ENCODE data around the gene SLAMF7. TPM values are rescaled to one million over a fixed set of nuclear protein-coding genes. Genes with fewer than 3 reads are reported as not detected.

Gene SLAMF7
- total RNA-seq, 1 donor from 2014 or later: 0.08 TPM

DNA sequence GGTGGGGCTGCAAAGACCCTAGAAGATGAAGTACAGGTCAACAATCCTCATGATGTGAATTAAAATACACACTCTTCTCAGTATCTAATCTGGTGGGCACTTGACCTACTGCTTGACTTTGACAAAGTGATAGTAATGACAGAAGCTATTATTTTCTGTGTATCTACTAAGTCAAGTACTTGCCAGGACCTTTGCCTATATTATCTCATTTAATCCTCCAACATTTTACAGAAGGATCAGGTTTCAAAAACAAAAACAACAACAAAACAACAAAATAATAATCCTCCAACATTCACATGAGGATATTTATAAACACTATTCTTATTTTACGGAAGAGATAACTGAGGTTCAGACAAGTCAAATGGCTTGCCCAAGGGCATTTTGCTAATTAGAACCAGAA is 23.0 kb upstream of the SLAMF7 start:
- H3K4me3 ChIP-seq (ENCODE audit: low read depth, low read length): no peak overlapping the region
- no peaks in the 10 kb centered on the region for H3K27me3 ChIP-seq (ENCODE audit: control insufficient read depth, insufficient read depth, low read length)
- no peaks in the 10 kb centered on the region for H3K36me3 ChIP-seq (ENCODE audit: control insufficient read depth, insufficient read depth, low read length)
- DNase-seq (ENCODE audit: low read depth): no peak
- TF ChIP-seq, protein P1, sequence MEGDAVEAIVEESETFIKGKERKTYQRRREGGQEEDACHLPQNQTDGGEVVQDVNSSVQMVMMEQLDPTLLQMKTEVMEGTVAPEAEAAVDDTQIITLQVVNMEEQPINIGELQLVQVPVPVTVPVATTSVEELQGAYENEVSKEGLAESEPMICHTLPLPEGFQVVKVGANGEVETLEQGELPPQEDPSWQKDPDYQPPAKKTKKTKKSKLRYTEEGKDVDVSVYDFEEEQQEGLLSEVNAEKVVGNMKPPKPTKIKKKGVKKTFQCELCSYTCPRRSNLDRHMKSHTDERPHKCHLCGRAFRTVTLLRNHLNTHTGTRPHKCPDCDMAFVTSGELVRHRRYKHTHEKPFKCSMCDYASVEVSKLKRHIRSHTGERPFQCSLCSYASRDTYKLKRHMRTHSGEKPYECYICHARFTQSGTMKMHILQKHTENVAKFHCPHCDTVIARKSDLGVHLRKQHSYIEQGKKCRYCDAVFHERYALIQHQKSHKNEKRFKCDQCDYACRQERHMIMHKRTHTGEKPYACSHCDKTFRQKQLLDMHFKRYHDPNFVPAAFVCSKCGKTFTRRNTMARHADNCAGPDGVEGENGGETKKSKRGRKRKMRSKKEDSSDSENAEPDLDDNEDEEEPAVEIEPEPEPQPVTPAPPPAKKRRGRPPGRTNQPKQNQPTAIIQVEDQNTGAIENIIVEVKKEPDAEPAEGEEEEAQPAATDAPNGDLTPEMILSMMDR (IDR thresholded peaks at IDR 0.05; ENCODE audit: insufficient read depth, low read length, poor library complexity, severe bottlenecking): no peak

DNA sequence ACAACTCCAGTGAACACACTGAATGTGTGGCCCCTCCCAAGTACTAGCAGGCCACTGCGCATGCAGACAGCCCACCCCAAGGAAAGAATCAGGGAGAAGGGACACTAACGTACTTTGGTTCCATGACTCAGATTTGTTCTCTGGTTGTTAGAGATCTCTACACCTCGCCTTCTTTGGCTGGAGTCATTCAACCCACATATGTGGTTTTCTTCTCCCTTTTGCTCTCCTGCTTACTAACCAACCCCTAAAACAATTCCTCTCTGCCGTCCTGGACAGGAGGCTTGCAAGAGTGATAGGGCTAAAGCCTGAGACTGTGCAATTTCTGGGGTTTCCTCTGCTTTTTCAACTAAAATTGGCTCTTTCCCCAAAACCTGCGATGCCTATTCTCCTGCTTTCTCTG is 21.7 kb upstream of the SLAMF7 start:
- TF ChIP-seq, protein P1 (IDR thresholded peaks at IDR 0.05; ENCODE audit: insufficient read depth, low read length, poor library complexity, severe bottlenecking): no peak
- Histone ChIP-seq H3K27me3 (ENCODE audit: control insufficient read depth, insufficient read depth, low read length) (no peaks in the 10 kb centered on the region), H3K4me3 (ENCODE audit: low read depth, low read length) (no peak overlapping the region), H3K36me3 (ENCODE audit: control insufficient read depth, insufficient read depth, low read length) (no peaks in the 10 kb centered on the region)
- no peak for DNase-seq (ENCODE audit: low read depth)

DNA sequence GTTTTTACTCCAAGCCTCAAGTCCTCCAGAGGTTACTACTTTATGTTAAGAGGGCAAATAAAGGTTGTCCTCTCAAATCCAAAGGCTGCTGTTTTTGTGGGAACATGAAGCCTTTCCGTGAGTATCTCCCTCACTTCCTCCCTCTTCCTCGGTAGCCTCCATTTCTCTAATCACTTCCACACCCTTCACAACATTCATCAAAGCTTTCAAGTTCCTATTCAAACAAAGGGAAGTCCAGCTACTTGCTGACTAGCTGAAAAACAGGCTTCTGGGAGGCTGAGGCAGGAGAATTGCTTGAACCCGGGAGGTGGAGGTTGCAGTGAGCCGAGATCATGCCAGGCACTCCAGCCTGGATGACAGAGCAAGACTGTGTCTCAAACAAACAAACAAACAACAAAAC is 20.8 kb upstream of the SLAMF7 start:
- no peak for DNase-seq (ENCODE audit: low read depth)
- TF ChIP-seq, protein P1 (IDR thresholded peaks at IDR 0.05; ENCODE audit: insufficient read depth, low read length, poor library complexity, severe bottlenecking): no peak
- H3K27me3 ChIP-seq (ENCODE audit: control insufficient read depth, insufficient read depth, low read length): no peaks in the 10 kb centered on the region
- no peaks in the 10 kb centered on the region for H3K36me3 ChIP-seq (ENCODE audit: control insufficient read depth, insufficient read depth, low read length)
- no peak overlapping the region for H3K4me3 ChIP-seq (ENCODE audit: low read depth, low read length)

DNA sequence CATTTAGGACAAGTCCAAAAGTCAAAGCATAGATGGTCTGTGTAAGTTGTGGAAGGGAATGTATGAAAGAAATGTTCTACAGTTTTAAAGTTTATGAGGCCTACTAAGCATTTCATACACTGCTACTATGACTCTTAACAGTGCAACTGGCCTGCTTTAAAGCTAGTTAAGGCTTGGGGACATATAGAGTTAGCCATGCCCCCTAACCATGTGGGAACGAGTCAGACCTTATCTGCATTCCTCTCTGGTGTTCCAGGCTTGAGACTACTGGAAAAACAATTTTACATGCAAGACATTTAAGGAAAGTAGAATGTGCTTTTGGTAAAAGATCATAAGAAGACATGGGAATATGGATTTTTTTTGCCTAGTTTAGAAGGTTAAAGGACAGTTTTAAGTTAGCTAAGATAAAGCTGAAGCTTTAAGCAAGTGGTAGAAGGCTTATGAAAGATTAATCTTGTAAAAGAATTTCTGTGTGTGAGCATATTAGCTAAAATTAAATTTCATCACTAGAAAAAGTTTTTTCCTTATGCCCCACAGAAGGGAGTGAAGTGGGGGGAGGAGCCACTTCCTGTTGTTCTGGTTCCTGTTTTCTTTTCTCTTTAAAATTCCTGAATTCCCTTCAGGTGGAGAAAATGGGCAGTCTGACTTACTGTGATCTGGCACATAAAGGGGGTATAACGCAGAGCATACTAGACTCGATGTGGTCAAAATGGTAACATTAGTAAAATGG is 18.5 kb upstream of the SLAMF7 start:
- Histone ChIP-seq H3K36me3 (ENCODE audit: control insufficient read depth, insufficient read depth, low read length) (no peaks in the 10 kb centered on the region), H3K27me3 (ENCODE audit: control insufficient read depth, insufficient read depth, low read length) (no peaks in the 10 kb centered on the region), H3K4me3 (ENCODE audit: low read depth, low read length) (no peak overlapping the region)
- DNase-seq (ENCODE audit: low read depth): peak; percentile 16
- TF ChIP-seq, protein P1 (IDR thresholded peaks at IDR 0.05; ENCODE audit: insufficient read depth, low read length, poor library complexity, severe bottlenecking): no peak

DNA sequence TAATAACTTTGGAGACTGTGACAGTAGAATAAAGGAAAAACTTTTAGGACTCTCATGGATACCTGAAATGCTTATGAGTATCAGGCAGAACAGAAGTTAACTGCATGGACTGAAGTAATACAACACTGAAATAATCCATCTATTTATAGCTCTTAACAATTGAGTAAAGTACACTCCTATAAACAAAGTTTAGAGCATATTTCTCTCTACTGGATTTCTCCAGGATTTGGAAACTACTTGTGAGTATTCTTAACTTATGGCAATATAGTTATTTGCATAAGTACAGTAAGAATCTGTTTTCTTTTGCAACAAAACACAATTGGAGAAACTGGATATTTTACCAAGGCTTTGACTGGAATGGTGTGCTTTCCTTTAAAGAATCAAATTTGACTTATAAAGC is 17.6 kb upstream of the SLAMF7 start:
- no peak overlapping the region for H3K4me3 ChIP-seq (ENCODE audit: low read depth, low read length)
- H3K27me3 ChIP-seq (ENCODE audit: control insufficient read depth, insufficient read depth, low read length): no peaks in the 10 kb centered on the region
- no peaks in the 10 kb centered on the region for H3K36me3 ChIP-seq (ENCODE audit: control insufficient read depth, insufficient read depth, low read length)
- TF ChIP-seq, protein P1 (IDR thresholded peaks at IDR 0.05; ENCODE audit: insufficient read depth, low read length, poor library complexity, severe bottlenecking): no peak
- DNase-seq (ENCODE audit: low read depth): no peak

DNA sequence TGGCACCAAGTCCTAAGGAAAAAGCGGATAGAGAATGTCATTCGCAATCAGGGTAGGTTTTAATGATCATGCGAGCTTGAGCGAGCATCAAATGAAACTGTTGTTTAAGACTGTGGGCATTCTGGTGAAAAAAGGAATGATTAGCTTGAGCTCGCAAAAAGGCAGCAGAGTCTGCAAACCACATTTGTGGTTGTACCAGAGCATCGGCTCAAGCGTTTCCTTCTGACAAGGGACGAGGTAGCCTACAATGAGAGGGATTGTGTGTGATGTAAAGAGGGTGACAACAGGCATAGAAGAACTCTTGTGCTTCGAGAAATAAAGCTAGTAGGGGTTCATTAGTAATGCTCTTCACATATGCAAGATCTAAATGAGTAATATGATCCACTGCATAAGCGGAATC is 16.3 kb upstream of the SLAMF7 start:
- Histone ChIP-seq H3K36me3 (ENCODE audit: control insufficient read depth, insufficient read depth, low read length) (no peaks in the 10 kb centered on the region), H3K4me3 (ENCODE audit: low read depth, low read length) (no peak overlapping the region)
- DNase-seq (ENCODE audit: low read depth): no peak

More for the DNA sequence above, 16.3 kb upstream of the SLAMF7 start:
- H3K27me3 ChIP-seq (ENCODE audit: control insufficient read depth, insufficient read depth, low read length): no peaks in the 10 kb centered on the region
- TF ChIP-seq, protein P1 (IDR thresholded peaks at IDR 0.05; ENCODE audit: insufficient read depth, low read length, poor library complexity, severe bottlenecking): no peak

Measured in kidney epithelial cell (primary cell).